Fibroblast of the aortic adventitia (primary cell): ENCODE results near the gene SCARB2. TPM values are rescaled to one million over a fixed set of nuclear protein-coding genes. Genes with fewer than 3 reads are reported as not detected.

Source experiments
- DNase-seq: peaks from one replicate; pipeline ENCODE4 v3.0.0-alpha.2; 2010; ENCODE audit warnings: low read depth
- H3K4me3 ChIP-seq: 2 replicates; pipeline ENCODE4 v1.5.1; 2011; ENCODE audit warnings: low read depth, mild to moderate bottlenecking, control low read depth, low read length, moderate library complexity
- total RNA-seq: library from RNA; depleted of rRNA; stranded (reverse); fragments of >200 nt; gene quantifications from 2 replicates; pipeline ENCODE4 v1.2.3, GENCODE V29; 2012; ENCODE audit warnings: low replicate concordance
- TF ChIP-seq, protein P1 (sequence below): IDR thresholded peaks from 2 replicates; pipeline ENCODE4 v1.5.1; 2011; ENCODE audit warnings: mild to moderate bottlenecking, low read length, control low read depth, inconsistent platforms; ENCODE audit not compliant: insufficient read depth

SCARB2 gene
- total RNA-seq, 1 donor = 184 TPM

DNA sequence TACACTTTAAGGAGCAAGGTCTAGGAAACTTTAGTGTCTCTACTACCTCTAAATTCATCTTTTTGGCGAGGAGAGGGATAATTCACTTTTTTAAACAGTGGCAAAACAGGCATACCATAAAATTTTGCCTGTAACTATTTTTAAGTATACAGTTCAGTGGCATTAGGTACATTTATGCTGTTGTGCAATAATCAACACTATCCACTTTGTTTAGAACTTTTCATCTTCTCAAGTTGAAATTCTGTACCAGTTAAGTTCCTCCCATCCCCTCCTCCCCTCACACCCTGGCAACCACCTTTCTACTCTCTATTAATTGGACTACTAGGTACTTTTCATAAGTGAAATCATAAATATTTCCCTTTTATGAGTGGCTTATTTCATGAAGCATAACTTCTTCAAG lies 96.8 kb downstream of the SCARB2 start:
- no peak overlapping the region for H3K4me3 ChIP-seq
- no peak for DNase-seq
- TF ChIP-seq, protein P1, sequence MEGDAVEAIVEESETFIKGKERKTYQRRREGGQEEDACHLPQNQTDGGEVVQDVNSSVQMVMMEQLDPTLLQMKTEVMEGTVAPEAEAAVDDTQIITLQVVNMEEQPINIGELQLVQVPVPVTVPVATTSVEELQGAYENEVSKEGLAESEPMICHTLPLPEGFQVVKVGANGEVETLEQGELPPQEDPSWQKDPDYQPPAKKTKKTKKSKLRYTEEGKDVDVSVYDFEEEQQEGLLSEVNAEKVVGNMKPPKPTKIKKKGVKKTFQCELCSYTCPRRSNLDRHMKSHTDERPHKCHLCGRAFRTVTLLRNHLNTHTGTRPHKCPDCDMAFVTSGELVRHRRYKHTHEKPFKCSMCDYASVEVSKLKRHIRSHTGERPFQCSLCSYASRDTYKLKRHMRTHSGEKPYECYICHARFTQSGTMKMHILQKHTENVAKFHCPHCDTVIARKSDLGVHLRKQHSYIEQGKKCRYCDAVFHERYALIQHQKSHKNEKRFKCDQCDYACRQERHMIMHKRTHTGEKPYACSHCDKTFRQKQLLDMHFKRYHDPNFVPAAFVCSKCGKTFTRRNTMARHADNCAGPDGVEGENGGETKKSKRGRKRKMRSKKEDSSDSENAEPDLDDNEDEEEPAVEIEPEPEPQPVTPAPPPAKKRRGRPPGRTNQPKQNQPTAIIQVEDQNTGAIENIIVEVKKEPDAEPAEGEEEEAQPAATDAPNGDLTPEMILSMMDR = no peak

Other genes starting within 250 kb of the SCARB2 start
- 46.7 and 52.4 TPM in 2 replicates for gene SDAD1, start 222.9 kb downstream of the SCARB2 start, total RNA-seq
- gene CXCL9, start 206.3 kb downstream of the SCARB2 start, total RNA-seq = not detected in 2 replicates
- not detected in 2 replicates for gene CXCL10, start 190.3 kb downstream of the SCARB2 start, total RNA-seq
- not detected in 2 replicates for gene CXCL11, start 177.8 kb downstream of the SCARB2 start, total RNA-seq
- not detected in 2 replicates for gene ART3, start 139.1 kb downstream of the SCARB2 start, total RNA-seq
- 28.2 and 64.4 TPM in 2 replicates for gene NUP54, start 65.4 kb downstream of the SCARB2 start, total RNA-seq
- gene FAM47E, start 37.9 kb upstream of the SCARB2 start, total RNA-seq = 0.18 TPM in 1 of 2 replicates, not detected in the other
- gene STBD1, start 92.9 kb upstream of the SCARB2 start, total RNA-seq = 3.6 and 5.0 TPM in 2 replicates
- gene CCDC158, start 207.3 kb upstream of the SCARB2 start, total RNA-seq = 0.65 and 0.90 TPM in 2 replicates
- 1.6 and 18.0 TPM in 2 replicates for gene SHROOM3, start 221.4 kb upstream of the SCARB2 start, total RNA-seq